HepG2 (cell line): Measurements from ENCODE around the gene DOCK10. TPM values are rescaled to one million over a fixed set of nuclear protein-coding genes. Genes with fewer than 3 reads are reported as not detected.

Experiments used
- ATAC-seq: fragments of 200-7000 bp; cut with Tn5 transposase; 3 replicates; pipeline ENCODE4 v1.9.1; 2020; ENCODE audit warnings: mild to moderate bottlenecking, moderate library complexity
- BruUV-seq: library from RNA; stranded (reverse); fragments of 400-500 nt; replicated peaks from 2 replicates; lab custom pipeline; 2021; lab: Mats Ljungman, UMichigan
- CTCF ChIA-PET: fragments of 300-600 bp; formaldehyde crosslinking; extraction: SDS; loops from one replicate; lab custom pipeline; 2021; ENCODE audit warnings: low total read pairs, inconsistent platforms, low intra/inter-chr PET ratio; lab: Yijun Ruan, JAX
- POLR2A ChIA-PET: fragments of 350-600 bp; sonication (Branson Sonifier 250); formaldehyde crosslinking; loops from one replicate; lab custom pipeline; 2020; ENCODE audit warnings: antibody characterized with exemption, inconsistent platforms; lab: Yijun Ruan, JAX
- DNase-seq: peaks from one replicate; pipeline ENCODE4 v3.0.0-alpha.2; 2015; ENCODE audit warnings: low spot score
- FAIRE-seq: peaks from 3 replicates; lab custom pipeline; 2011; peaks lifted over from hg19 to GRCh38; lab: Jason Lieb, UNC
- H2AFZ ChIP-seq: one replicate; pipeline ENCODE4 v1.6.1; 2011; ENCODE audit warnings: low read length, inconsistent platforms
- H3K27ac ChIP-seq: fragments of 300-600 bp; 3 replicates; pipeline ENCODE4 v1.8.0; 2011; ENCODE audit warnings: mixed run types, mild to moderate bottlenecking, mixed read lengths, low read length, inconsistent platforms; ENCODE audit not compliant: insufficient read depth; ENCODE audit errors: extremely low read length
- H3K27me3 ChIP-seq, 2 experiments: fragments of 200-600 bp in 1 of 2; 2 replicates in 1 of 2; 3 replicates in 1 of 2; pipeline versions ENCODE4 v1.6.0 to v1.8.0; 2011; ENCODE audit warnings: low read length in 2 of 2, mild to moderate bottlenecking in 2 of 2, moderate library complexity in 2 of 2, inconsistent platforms in 1 of 2; ENCODE audit not compliant: insufficient read depth in 2 of 2, control insufficient read depth in 1 of 2
- H3K36me3 ChIP-seq, 2 experiments: fragments of 200-600 bp in 1 of 2; replicated peaks in 1 of 2; 2 replicates in 1 of 2; 3 replicates in 1 of 2; pipeline versions ENCODE4 v1.5.1 to v1.8.0; 2011; ENCODE audit warnings: low read length in 2 of 2, inconsistent platforms in 1 of 2; ENCODE audit not compliant: insufficient read depth in 2 of 2, control insufficient read depth in 1 of 2
- H3K4me1 ChIP-seq: 2 replicates; pipeline ENCODE4 v1.5.1; 2012; ENCODE audit warnings: low read length, inconsistent platforms; ENCODE audit not compliant: insufficient read depth
- H3K4me2 ChIP-seq: 2 replicates; pipeline ENCODE4 v1.6.0; 2011; ENCODE audit warnings: low read depth, low read length, inconsistent platforms
- H3K4me3 ChIP-seq, 3 experiments: fragments of 200-600 bp in 1 of 3; sonication (generic), shearing (Covaris generic) in 1 of 3; replicated peaks in 1 of 3; 2 replicates each; pipeline ENCODE4 v1.5.1; 2011 to 2016; ENCODE audit warnings: low read length in 3 of 3, inconsistent platforms in 2 of 3, low read depth in 2 of 3, mild to moderate bottlenecking in 2 of 3, control low read depth in 1 of 3, mixed read lengths in 1 of 3; ENCODE audit not compliant: insufficient read depth in 1 of 3
- H3K79me2 ChIP-seq: one replicate; pipeline ENCODE4 v1.6.1; 2011; ENCODE audit warnings: low read length, inconsistent platforms; ENCODE audit not compliant: insufficient read depth
- H3K9ac ChIP-seq: 2 replicates; pipeline ENCODE4 v1.6.0; 2011; ENCODE audit warnings: mild to moderate bottlenecking, low read depth, low read length, inconsistent platforms; ENCODE audit not compliant: insufficient read depth
- H3K9me3 ChIP-seq: 2 replicates; pipeline ENCODE4 v1.5.1; 2012; ENCODE audit warnings: mild to moderate bottlenecking, low read length
- H4K20me1 ChIP-seq: 2 replicates; pipeline ENCODE4 v1.6.0; 2011; ENCODE audit warnings: inconsistent platforms, mild to moderate bottlenecking, low read length, moderate library complexity; ENCODE audit not compliant: insufficient read depth
- EP300 ChIP-seq, 3 experiments: sonication (generic) in 1 of 3; formaldehyde crosslinking in 1 of 3; IDR thresholded peaks; 2 replicates each; pipeline versions ENCODE4 v1.5.1 to v1.6.1; 2011 to 2020; ENCODE audit warnings: low read depth in 2 of 3, low read length in 2 of 3, borderline replicate concordance in 1 of 3, improper control_type of control experiment in 1 of 3, mild to moderate bottlenecking in 1 of 3, missing genetic modification reagents in 1 of 3, moderate library complexity in 1 of 3
- FOXK1 ChIP-seq: sonication (generic); formaldehyde crosslinking; IDR thresholded peaks from 2 replicates; pipeline ENCODE4 v1.4.0; 2020; ENCODE audit warnings: low read depth, missing genetic modification reagents, borderline replicate concordance
- MIER3 ChIP-seq: IDR thresholded peaks from 2 replicates; pipeline ENCODE4 v1.6.1; 2016; ENCODE audit warnings: missing compliant biosample characterization, borderline replicate concordance
- NAIF1 ChIP-seq: sonication (generic); formaldehyde crosslinking; IDR thresholded peaks from 2 replicates; pipeline ENCODE4 v1.5.0; 2020; ENCODE audit warnings: mild to moderate bottlenecking, missing genetic modification reagents, borderline replicate concordance
- PHF8 ChIP-seq: sonication (generic); formaldehyde crosslinking; IDR thresholded peaks from 2 replicates; pipeline ENCODE4 v1.5.0; 2020; ENCODE audit warnings: missing genetic modification reagents
- SAFB2 ChIP-seq: sonication (generic); formaldehyde crosslinking; IDR thresholded peaks from 2 replicates; pipeline ENCODE4 v1.5.1; 2020; ENCODE audit warnings: missing genetic modification reagents, low read depth, mild to moderate bottlenecking, borderline replicate concordance
- ZFX ChIP-seq: sonication (generic); formaldehyde crosslinking; IDR thresholded peaks from 2 replicates; pipeline ENCODE4 v1.4.0; 2020; ENCODE audit warnings: mild to moderate bottlenecking, low read depth, missing genetic modification reagents, moderate library complexity
- ZNF225 ChIP-seq: sonication (generic); formaldehyde crosslinking; IDR thresholded peaks from 2 replicates; pipeline ENCODE4 v1.4.0; 2020; ENCODE audit warnings: mild to moderate bottlenecking, missing genetic modification reagents
- ZNF335 ChIP-seq: sonication (generic); formaldehyde crosslinking; IDR thresholded peaks from 2 replicates; pipeline ENCODE4 v1.4.0; 2020; ENCODE audit warnings: missing genetic modification reagents
- WGBS: methylation state at CpG from one replicate; pipeline ENCODE4 v1.1.6; 2017; ENCODE audit warnings: low lambda C conversion rate; 5-methylcytosine and 5-hydroxymethylcytosine counted together
- in situ Hi-C: cut with HindIII; loops from 2 replicates; pipeline ENCODE4 v1.10.0; 2017; ENCODE audit warnings: low pct_unique_long_range_greater_than_20kb; ENCODE audit not compliant: extremely low pct_ligation_motif_present
- intact Hi-C: fragments of 100-400 bp; cut with micrococcal nuclease; formaldehyde crosslinking; loops from one replicate; pipeline ENCODE4 v1.10.0; 2022; ENCODE audit not compliant: unreplicated experiment
- polyA plus RNA-seq, 8 experiments: library from polyadenylated mRNA; depleted of rRNA in 3 of 8; stranded (reverse) in 7 of 8; unstranded in 1 of 8; fragments of >200 nt; fragmentation: Illumina TruSeq in 4 of 8; extraction: Trizol in 4 of 8; gene quantifications; 2 replicates each; pipeline versions ENCODE4 v1.2.1 to v1.2.3, GENCODE V29; 2011 to 2016; ENCODE audit warnings: low read depth in 4 of 8, missing spikeins in 1 of 8, mixed read lengths in 1 of 8; ENCODE audit not compliant: insufficient read depth in 1 of 8
- total RNA-seq, 5 experiments: library from RNA; depleted of rRNA; stranded (reverse); fragments of >200 nt; fragmentation: Illumina TruSeq; extraction: Trizol; gene quantifications; 2 replicates each; pipeline ENCODE4 v1.2.3, GENCODE V29; 2016; ENCODE audit warnings: low read depth in 1 of 5
- TF ChIP-seq, protein P1 (sequence below): sonication (generic); formaldehyde crosslinking; IDR thresholded peaks from 2 replicates; pipeline ENCODE4 v1.4.0; 2020; ENCODE audit warnings: mild to moderate bottlenecking, missing genetic modification reagents, borderline replicate concordance
- TF ChIP-seq, protein P2 (sequence below): sonication (generic); formaldehyde crosslinking; IDR thresholded peaks from 2 replicates; pipeline ENCODE4 v1.5.0; 2020; ENCODE audit warnings: mild to moderate bottlenecking, missing genetic modification reagents

The DOCK10 gene
- total and polyA plus RNA-seq, 2 of the 13 experiments (the other 11 are each of a cell fraction or from before 2014, with no cell fraction given), result not detected

DNA sequence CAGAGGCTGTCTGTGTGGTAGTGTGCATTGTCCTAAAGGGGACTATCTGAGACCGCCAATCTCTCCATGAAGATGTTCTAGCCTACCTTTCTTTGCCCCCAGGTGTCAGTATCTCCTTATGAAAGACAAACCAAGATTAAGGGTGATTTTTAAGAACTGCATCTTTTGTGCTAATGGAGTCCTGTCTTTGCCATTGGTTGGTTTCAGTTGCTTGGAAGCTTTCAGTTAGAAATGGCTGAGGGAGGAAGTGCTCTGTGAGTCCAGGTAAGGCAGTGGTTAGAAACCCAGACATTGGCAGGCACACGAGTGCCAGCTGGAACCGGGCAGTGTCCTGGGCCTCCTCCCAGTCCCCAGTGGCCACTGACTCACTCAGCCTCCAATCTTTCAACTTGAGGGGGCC lies 111.3 kb downstream of the DOCK10 start:
- no peak overlapping the region for H3K27ac ChIP-seq
- FAIRE-seq, result no peak
- TF ChIP-seq ZNF225 (CRISPR knock-in tag) (no peak), SAFB2 (CRISPR knock-in tag) (no peak), ZFX (CRISPR knock-in tag) (no peak), MIER3 (no peak), FOXK1 (CRISPR knock-in tag) (no peak)
- TF ChIP-seq, protein P1, sequence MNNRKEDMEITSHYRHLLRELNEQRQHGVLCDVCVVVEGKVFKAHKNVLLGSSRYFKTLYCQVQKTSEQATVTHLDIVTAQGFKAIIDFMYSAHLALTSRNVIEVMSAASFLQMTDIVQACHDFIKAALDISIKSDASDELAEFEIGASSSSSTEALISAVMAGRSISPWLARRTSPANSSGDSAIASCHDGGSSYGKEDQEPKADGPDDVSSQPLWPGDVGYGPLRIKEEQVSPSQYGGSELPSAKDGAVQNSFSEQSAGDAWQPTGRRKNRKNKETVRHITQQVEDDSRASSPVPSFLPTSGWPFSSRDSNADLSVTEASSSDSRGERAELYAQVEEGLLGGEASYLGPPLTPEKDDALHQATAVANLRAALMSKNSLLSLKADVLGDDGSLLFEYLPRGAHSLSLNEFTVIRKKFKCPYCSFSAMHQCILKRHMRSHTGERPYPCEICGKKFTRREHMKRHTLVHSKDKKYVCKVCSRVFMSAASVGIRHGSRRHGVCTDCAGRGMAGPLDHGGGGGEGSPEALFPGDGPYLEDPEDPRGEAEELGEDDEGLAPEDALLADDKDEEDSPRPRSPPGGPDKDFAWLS, result no peak
- TF ChIP-seq, all 625 proteins: peak for 0
- BruUV-seq, result no TSS peak
- H3K4me3 ChIP-seq, result no peak overlapping the region
- H3K4me1 ChIP-seq, result no peaks in the 10 kb centered on the region
- H3K27me3 ChIP-seq, result no peaks in the 10 kb centered on the region; a peak in 1 of 5 replicates
- H3K4me2 ChIP-seq, result no peak overlapping the region
- no peaks in the 10 kb centered on the region for H3K79me2 ChIP-seq
- no peak overlapping the region for H3K9ac ChIP-seq
- no peaks in the 10 kb centered on the region for H3K36me3 ChIP-seq
- DNase-seq (no peak), ATAC-seq (no peak)
- no peaks in the 10 kb centered on the region for H3K9me3 ChIP-seq
- H4K20me1 ChIP-seq, result no peaks in the 10 kb centered on the region
- ChIA-PET POLR2A (no interaction called here), CTCF (no interaction called here)
- H2AFZ ChIP-seq, result no peak overlapping the region
- intact Hi-C loops, result no loop called here
- in situ Hi-C loops, result no loop called here
- WGBS, result 3% methylated on average over 3 of the region's 3 CpGs

DNA sequence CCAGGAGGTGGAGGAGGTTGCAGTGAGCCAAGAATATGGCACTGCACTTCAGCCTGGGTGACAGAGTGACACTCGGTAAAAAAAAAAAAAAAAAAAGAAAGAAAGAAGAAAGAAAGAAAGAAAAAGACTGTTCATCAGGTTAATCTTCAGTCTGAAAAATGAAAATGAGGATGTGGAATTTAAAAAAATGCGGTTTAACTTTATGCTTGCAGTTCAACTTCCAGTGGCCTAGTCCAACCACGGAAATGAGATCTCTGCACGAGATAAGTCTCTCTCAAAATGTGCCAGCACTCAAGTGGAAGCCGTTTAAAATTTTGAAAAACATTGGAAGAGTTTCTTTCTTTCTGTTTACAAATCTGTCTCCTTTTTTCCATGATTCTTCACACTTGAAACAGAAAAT lies 112.1 kb downstream of the DOCK10 start:
- no peak overlapping the region for H3K27ac ChIP-seq
- no peaks in the 10 kb centered on the region for H3K9me3 ChIP-seq
- WGBS, result 1% methylated on average over 5 of the region's 5 CpGs
- no peaks in the 10 kb centered on the region for H3K36me3 ChIP-seq
- FAIRE-seq, result no peak
- in situ Hi-C loops (no loop called here), intact Hi-C loops (no loop called here)
- no peak overlapping the region for H2AFZ ChIP-seq
- no peak for ATAC-seq
- no peaks in the 10 kb centered on the region; a peak in 1 of 5 replicates for H3K27me3 ChIP-seq
- no TSS peak for BruUV-seq
- no peak for DNase-seq
- CTCF ChIA-PET, result no interaction called here
- no peak overlapping the region for H3K4me3 ChIP-seq
- no peak overlapping the region for H3K4me2 ChIP-seq
- no peaks in the 10 kb centered on the region for H4K20me1 ChIP-seq
- H3K79me2 ChIP-seq, result no peaks in the 10 kb centered on the region
- H3K9ac ChIP-seq, result no peak overlapping the region
- POLR2A ChIA-PET, result no interaction called here
- no peaks in the 10 kb centered on the region for H3K4me1 ChIP-seq
- TF ChIP-seq EP300 (IDR thresholded peaks at IDR 0.05; ENCODE audit: low read depth in 2 of 2, low read length in 2 of 2) (no peak), EP300 (CRISPR knock-in tag; IDR thresholded peaks at IDR 0.05; ENCODE audit: borderline replicate concordance) (no peak), NAIF1 (CRISPR knock-in tag) (no peak), PHF8 (CRISPR knock-in tag) (no peak), ZNF335 (no peak)
- TF ChIP-seq, protein P2, sequence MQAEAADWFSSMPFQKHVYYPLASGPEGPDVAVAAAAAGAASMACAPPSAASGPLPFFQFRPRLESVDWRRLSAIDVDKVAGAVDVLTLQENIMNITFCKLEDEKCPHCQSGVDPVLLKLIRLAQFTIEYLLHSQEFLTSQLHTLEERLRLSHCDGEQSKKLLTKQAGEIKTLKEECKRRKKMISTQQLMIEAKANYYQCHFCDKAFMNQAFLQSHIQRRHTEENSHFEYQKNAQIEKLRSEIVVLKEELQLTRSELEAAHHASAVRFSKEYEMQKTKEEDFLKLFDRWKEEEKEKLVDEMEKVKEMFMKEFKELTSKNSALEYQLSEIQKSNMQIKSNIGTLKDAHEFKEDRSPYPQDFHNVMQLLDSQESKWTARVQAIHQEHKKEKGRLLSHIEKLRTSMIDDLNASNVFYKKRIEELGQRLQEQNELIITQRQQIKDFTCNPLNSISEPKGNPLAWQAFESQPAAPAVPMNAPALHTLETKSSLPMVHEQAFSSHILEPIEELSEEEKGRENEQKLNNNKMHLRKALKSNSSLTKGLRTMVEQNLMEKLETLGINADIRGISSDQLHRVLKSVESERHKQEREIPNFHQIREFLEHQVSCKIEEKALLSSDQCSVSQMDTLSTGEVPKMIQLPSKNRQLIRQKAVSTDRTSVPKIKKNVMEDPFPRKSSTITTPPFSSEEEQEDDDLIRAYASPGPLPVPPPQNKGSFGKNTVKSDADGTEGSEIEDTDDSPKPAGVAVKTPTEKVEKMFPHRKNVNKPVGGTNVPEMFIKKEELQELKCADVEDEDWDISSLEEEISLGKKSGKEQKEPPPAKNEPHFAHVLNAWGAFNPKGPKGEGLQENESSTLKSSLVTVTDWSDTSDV (CRISPR knock-in tag), result no peak
